GM12891 (cell line): ENCODE data around the gene KDM4B.

Experiments
- POLR2A ChIP-seq: IDR thresholded peaks from 2 replicates; pipeline ENCODE4 v1.6.1; 2011; ENCODE audit warnings: low read depth, low read length, control low read depth
- POLR2AphosphoS5 ChIP-seq: IDR thresholded peaks from 2 replicates; pipeline ENCODE4 v1.6.1; 2011; ENCODE audit warnings: low read depth, low read length, control low read depth
- TAF1 ChIP-seq: IDR thresholded peaks from 2 replicates; pipeline ENCODE4 v1.6.1; 2011; ENCODE audit warnings: low read depth, low read length, control low read depth

- no peak for TF ChIP-seq POLR2A
- TF ChIP-seq TAF1, result no peak
- TF ChIP-seq POLR2AphosphoS5, result no peak
These were observed 61.9 kb downstream of the KDM4B start for GRCh38 chr19:5030822-5031221.
